Smooth muscle cell (in vitro differentiated cells): ENCODE measurements around the gene LRRK2. TPM values are rescaled to one million over a fixed set of nuclear protein-coding genes. Genes with fewer than 3 reads are reported as not detected.

Experiments
- DNase-seq: peaks from one replicate; lab custom pipeline; 2025; ENCODE audit not compliant: unreplicated experiment; lab: John Stamatoyannopoulos, UW
- H2AFZ ChIP-seq: fragments of 200-600 bp; sonication (generic); 2 replicates; pipeline ENCODE4 v1.6.0; 2016; ENCODE audit warnings: antibody characterized with exemption, low read depth, mild to moderate bottlenecking
- H3F3A ChIP-seq: fragments of 200-600 bp; sonication (generic); 2 replicates; pipeline ENCODE4 v1.6.0; 2017; ENCODE audit warnings: antibody characterized with exemption, low read depth
- H3K27ac ChIP-seq: fragments of 200-600 bp; sonication (generic); 2 replicates; pipeline ENCODE4 v1.5.1; 2016; ENCODE audit warnings: low read depth, mild to moderate bottlenecking
- H3K27me3 ChIP-seq: fragments of 200-600 bp; sonication (generic); 2 replicates; pipeline ENCODE4 v1.6.1; 2016; ENCODE audit warnings: low read depth, mild to moderate bottlenecking
- H3K36me3 ChIP-seq: fragments of 200-600 bp; sonication (generic); 2 replicates; pipeline ENCODE4 v1.5.1; 2016; ENCODE audit warnings: low read depth
- H3K4me1 ChIP-seq: fragments of 200-600 bp; sonication (generic); 2 replicates; pipeline ENCODE4 v1.5.1; 2016; ENCODE audit warnings: low read depth
- H3K4me2 ChIP-seq: fragments of 200-600 bp; sonication (generic); 2 replicates; pipeline ENCODE4 v1.6.0; 2016; ENCODE audit warnings: mild to moderate bottlenecking
- H3K4me3 ChIP-seq: fragments of 200-600 bp; sonication (generic); 2 replicates; pipeline ENCODE4 v1.5.1; 2016; ENCODE audit warnings: mild to moderate bottlenecking
- H3K79me2 ChIP-seq: fragments of 200-600 bp; sonication (generic); 2 replicates; pipeline ENCODE4 v1.6.0; 2016; ENCODE audit warnings: low read depth, mild to moderate bottlenecking
- H3K9ac ChIP-seq: fragments of 200-600 bp; sonication (generic); 2 replicates; pipeline ENCODE4 v1.6.0; 2016; ENCODE audit warnings: low read depth
- H3K9me3 ChIP-seq: fragments of 200-600 bp; sonication (generic); replicated peaks from 2 replicates; pipeline ENCODE4 v1.5.1; 2016; ENCODE audit warnings: low read depth
- H4K20me1 ChIP-seq: fragments of 200-600 bp; sonication (generic); 2 replicates; pipeline ENCODE4 v1.6.0; 2016; ENCODE audit warnings: low read depth
- WGBS: methylation state at CpG from one replicate; pipeline ENCODE4 v1.1.7; 2016; ENCODE audit warnings: low lambda C conversion rate; 5-methylcytosine and 5-hydroxymethylcytosine counted together
- polyA plus RNA-seq: library from polyadenylated mRNA; unstranded; fragments of >200 nt; fragmentation: Nextera tagmentation; extraction: Ambion mirVana; gene quantifications from 2 replicates; pipeline ENCODE4 v1.2.1, GENCODE V29; 2016
- total RNA-seq: library from RNA; depleted of rRNA; stranded (reverse); fragments of >200 nt; gene quantifications from 2 replicates; pipeline ENCODE4 v1.2.3, GENCODE V29; 2014
- TF ChIP-seq, protein P1 (sequence below): fragments of 200-600 bp; sonication (generic); IDR thresholded peaks from 2 replicates; pipeline ENCODE4 v1.5.1; 2017; ENCODE audit warnings: borderline replicate concordance, mild to moderate bottlenecking, antibody characterized with exemption; ENCODE audit not compliant: insufficient read depth, poor library complexity, severe bottlenecking

LRRK2 gene
- total and polyA plus RNA-seq, 2 experiments from 2014 or later: not detected

- no peaks in the 10 kb centered on the region for H3F3A ChIP-seq
- no peak overlapping the region for H3K4me2 ChIP-seq
- H3K27ac ChIP-seq: no peak overlapping the region
- 86% methylated on average over 2 of the region's 2 CpGs for WGBS
- H3K9ac ChIP-seq: no peak overlapping the region
- H3K79me2 ChIP-seq: no peaks in the 10 kb centered on the region
- H3K9me3 ChIP-seq: no peaks in the 10 kb centered on the region
- DNase-seq: no peak
- no peaks in the 10 kb centered on the region for H3K4me1 ChIP-seq
- no peak overlapping the region for H3K4me3 ChIP-seq
- no peaks in the 10 kb centered on the region for H3K36me3 ChIP-seq
- H2AFZ ChIP-seq: no peak overlapping the region
- TF ChIP-seq, protein P1, sequence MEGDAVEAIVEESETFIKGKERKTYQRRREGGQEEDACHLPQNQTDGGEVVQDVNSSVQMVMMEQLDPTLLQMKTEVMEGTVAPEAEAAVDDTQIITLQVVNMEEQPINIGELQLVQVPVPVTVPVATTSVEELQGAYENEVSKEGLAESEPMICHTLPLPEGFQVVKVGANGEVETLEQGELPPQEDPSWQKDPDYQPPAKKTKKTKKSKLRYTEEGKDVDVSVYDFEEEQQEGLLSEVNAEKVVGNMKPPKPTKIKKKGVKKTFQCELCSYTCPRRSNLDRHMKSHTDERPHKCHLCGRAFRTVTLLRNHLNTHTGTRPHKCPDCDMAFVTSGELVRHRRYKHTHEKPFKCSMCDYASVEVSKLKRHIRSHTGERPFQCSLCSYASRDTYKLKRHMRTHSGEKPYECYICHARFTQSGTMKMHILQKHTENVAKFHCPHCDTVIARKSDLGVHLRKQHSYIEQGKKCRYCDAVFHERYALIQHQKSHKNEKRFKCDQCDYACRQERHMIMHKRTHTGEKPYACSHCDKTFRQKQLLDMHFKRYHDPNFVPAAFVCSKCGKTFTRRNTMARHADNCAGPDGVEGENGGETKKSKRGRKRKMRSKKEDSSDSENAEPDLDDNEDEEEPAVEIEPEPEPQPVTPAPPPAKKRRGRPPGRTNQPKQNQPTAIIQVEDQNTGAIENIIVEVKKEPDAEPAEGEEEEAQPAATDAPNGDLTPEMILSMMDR: no peak
- H4K20me1 ChIP-seq: no peaks in the 10 kb centered on the region
- H3K27me3 ChIP-seq: no peaks in the 10 kb centered on the region
Measured at GRCh38 chr12:40390980-40391379, 166.2 kb downstream of the LRRK2 start.

- no peaks in the 10 kb centered on the region for H3F3A ChIP-seq
Measured at GRCh38 chr12:40393026-40393425, 168.2 kb downstream of the LRRK2 start.

DNA sequence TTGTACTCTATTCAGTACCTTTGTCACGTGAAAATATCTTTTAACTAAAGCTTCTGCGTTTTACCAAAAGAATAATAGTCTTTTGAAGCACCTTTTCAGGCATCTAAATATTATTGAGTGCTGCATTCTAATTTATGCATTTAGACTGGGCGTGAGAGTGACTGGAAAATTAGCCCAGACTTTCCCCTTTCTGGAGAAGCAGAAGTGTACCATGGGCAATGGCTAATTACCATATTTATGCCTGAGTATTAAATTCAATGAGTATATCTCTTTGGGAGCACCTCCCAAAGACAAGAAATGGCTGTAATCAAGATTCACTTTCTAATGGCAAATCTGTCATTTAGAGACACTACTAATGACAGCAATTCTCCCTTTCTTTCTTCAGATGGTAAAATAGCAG, 174.9 kb downstream of the LRRK2 start:
- DNase-seq: no peak
- Histone ChIP-seq H3K4me2 (no peak overlapping the region), H3K79me2 (no peaks in the 10 kb centered on the region), H3K9me3 (no peaks in the 10 kb centered on the region), H3K36me3 (no peaks in the 10 kb centered on the region), H3K27ac (no peak overlapping the region), H3K4me1 (no peaks in the 10 kb centered on the region), H3K9ac (no peak overlapping the region), H2AFZ (no peak overlapping the region), H4K20me1 (no peaks in the 10 kb centered on the region), H3F3A (no peaks in the 10 kb centered on the region), H3K4me3 (no peak overlapping the region), H3K27me3 (no peaks in the 10 kb centered on the region)
- TF ChIP-seq, protein P1: no peak
- 78% methylated on average over 3 of the region's 3 CpGs for WGBS

More at GRCh38 chr12:40393026-40393425, 168.2 kb downstream of the LRRK2 start:
- no peak overlapping the region for H2AFZ ChIP-seq
- no peak overlapping the region for H3K27ac ChIP-seq
- TF ChIP-seq, protein P1: no peak
- H3K4me2 ChIP-seq: no peak overlapping the region
- H3K9ac ChIP-seq: no peak overlapping the region
- DNase-seq: no peak
- H3K27me3 ChIP-seq: no peaks in the 10 kb centered on the region
- H3K9me3 ChIP-seq: no peaks in the 10 kb centered on the region
- no peak overlapping the region for H3K4me3 ChIP-seq
- no peaks in the 10 kb centered on the region for H3K36me3 ChIP-seq
- H4K20me1 ChIP-seq: no peaks in the 10 kb centered on the region
- H3K4me1 ChIP-seq: no peaks in the 10 kb centered on the region
- H3K79me2 ChIP-seq: no peaks in the 10 kb centered on the region

DNA sequence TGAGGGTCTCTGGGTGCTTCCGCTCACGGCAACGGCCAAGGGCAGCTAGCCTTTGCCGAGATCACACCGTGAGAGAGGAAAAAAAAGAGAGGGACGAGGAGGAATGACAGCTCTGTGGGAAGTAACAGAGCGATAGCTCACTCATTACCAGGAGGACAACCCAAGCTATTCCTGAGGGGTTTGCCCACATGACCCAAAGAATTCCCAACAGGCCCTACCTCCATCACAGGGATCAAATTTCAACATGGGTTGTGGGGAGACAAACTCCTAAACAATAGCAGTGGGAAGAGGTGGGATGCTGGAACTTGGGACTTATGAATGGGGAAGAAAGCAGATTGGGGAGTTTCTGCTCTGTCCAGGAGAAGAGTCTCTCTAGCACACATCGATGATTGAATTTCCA, 180.6 kb downstream of the LRRK2 start:
- no peak overlapping the region for H3K4me3 ChIP-seq
- no peak overlapping the region for H3K27ac ChIP-seq
- no peak overlapping the region for H3K9ac ChIP-seq
- no peaks in the 10 kb centered on the region for H3K4me1 ChIP-seq
- H3K27me3 ChIP-seq: no peaks in the 10 kb centered on the region
- no peaks in the 10 kb centered on the region for H3K36me3 ChIP-seq
- WGBS: 88% methylated on average over 8 of the region's 8 CpGs
- H2AFZ ChIP-seq: no peak overlapping the region
- no peaks in the 10 kb centered on the region for H3F3A ChIP-seq
- TF ChIP-seq, protein P1: no peak
- H3K9me3 ChIP-seq: no peaks in the 10 kb centered on the region
- H4K20me1 ChIP-seq: no peaks in the 10 kb centered on the region
- DNase-seq: no peak
- no peaks in the 10 kb centered on the region for H3K79me2 ChIP-seq
- H3K4me2 ChIP-seq: no peak overlapping the region
